C4-2B (cell line): ENCODE results near the gene LARP4B.

ENCODE experiments used
- CTCF ChIP-seq: fragments of 450-650 bp; conservative IDR thresholded peaks from 2 replicates; pipeline ENCODE4 v1.5.1; 2017; ENCODE audit warnings: mild to moderate bottlenecking
- ZFX ChIP-seq: fragments of 450-650 bp; IDR thresholded peaks from 2 replicates; pipeline ENCODE4 v1.6.1; 2017

- TF ChIP-seq CTCF: no peak
- TF ChIP-seq ZFX: no peak
These were observed 1.4 kb downstream of the LARP4B start for GRCh38 chr10:929960-930624.
